ENCODE data around the gene RNF187.
"Not testable (repeated sequence)": the region's sequence is repeated elsewhere in the genome, so short reads cannot be mapped to it uniquely, and the experiment has no call there.

Gene RNF187

GRCh38 chr1:228460821-228461220 lies 26.4 kb upstream of the RNF187 start:
- DNase-seq: no peak

DNA sequence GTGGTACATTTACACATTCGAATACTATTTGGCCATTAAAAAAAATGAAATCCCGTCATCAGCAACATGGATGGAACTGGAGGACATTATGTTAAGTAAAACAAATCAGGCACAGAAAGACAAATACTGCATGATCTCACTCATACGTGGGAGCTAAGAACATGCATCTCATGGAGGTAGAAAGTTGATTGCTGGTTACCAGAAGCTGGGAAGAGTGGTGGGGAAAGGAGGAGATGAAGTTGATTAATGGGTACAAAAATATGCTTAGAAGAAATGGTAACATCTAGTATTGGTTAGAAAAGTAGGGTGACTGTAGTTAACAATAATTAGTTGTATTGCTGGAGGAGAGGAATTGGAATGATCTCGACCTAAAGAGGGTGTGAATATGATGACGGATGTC lies 24.6 kb upstream of the RNF187 start:
- DNase-seq: no peak

GRCh38 chr1:228463009-228463558 lies 24.1 kb upstream of the RNF187 start:
- no peak for DNase-seq

- DNase-seq: peak in 2 of 6 experiments; percentile 15 to 41
These were observed 23.4 kb upstream of the RNF187 start for GRCh38 chr1:228463559-228464455.

DNA sequence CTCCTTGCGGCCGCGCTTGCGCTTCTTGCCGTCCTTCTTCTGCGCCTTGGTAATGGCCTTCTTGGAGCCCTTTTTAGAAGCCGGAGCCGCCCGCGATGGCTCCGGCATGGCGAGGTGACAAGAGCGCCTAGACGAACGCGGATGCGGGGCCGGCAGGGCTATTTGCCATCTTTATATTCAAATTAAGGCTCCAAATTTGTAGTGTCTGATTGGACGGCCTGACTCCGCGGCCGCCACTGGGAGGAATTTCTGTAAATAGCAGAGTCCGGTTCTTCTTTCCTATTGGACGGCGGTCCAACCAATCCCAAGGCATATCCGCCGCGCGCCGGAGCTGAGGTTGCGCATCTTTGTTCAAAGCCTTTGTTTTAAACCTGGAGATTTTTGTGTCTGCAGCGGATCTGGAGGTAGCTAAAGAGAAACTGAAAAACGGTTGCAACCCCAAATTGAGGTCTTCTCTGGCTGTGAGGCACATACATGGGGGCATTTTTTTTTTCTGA lies 22.6 kb upstream of the RNF187 start:
- DNase-seq: peak; percentile 81 to 90 (median 85)

DNA sequence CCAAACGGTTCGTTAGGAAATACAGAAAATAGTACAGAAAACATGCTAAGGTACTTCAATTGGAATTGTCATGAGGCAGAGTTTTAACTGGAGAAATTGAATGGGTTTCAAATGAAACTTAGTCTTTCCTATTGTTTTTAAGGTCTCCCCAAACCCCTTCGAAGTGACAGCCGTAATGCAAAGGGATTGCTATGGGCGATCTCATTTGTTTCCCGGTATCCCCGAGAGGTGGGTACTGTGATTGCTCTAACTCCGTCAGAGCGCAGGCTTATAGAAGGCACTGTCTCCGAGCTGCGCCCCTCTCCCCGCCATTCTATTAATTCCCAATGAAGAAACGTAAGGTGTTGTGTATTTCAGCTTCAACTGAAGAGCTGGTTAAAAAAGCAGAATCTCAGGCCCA lies 22.0 kb upstream of the RNF187 start:
- no peak for DNase-seq

- no peak for DNase-seq
These were observed 21.5 kb upstream of the RNF187 start for GRCh38 chr1:228465571-228466146.

DNA sequence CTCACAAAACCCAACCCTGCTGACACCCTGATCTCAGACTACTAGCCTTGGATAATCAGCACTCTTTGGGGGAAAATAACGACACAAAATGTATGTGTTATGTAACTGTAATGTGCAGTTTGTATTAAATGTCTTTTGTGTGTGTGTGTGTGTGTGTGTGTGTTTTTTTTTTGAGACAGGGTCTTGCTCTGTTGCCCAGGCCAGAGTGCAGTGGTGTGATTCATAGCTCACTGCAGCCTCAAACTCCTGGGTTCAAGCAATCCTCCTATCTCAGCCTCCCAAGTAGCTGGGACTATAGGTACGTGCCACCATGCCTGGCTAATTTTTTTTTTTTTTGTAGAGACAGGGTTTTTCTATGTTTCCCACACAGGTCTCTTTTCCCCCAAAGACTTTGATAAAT lies 19.0 kb upstream of the RNF187 start:
- not testable (repeated sequence) for DNase-seq

DNA sequence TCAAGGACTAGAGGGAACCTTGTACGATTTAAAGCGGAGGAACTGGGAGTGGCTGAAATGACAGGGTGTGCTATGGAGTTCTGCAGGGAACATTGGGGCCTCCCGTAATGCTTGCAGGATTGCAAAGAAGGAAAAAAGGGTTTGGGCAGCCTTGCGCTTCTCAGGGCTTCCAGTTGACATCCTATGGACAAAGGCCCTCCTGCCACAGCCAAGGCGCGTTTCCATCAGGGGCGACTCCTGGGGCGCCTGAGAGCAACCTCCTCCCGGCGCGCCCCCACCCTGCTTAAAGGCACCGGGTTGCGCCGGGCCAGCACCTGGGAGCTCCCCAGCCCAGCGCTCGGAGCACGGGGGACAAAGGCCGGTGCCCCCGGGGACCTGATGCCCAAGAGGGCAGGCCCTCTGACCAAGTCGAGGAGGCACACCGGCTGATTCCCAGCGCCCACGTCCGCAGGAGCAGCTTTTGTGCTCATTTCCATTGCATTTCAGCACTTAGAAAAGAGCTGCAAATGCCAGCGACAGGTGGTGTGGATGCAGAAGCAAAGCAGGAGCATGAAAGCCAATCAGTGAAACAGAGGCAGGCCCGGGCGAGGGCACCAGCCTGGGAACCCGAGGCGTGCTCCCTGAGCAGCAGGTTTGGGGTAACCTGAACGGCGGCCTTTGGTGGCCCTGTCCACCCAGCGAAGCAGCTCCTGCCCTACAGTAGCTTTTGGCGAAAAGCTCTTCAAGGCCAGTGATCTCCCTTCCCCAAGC lies 17.6 kb upstream of the RNF187 start:
- DNase-seq: no peak

- DNase-seq: no peak
These were observed 15.9 kb upstream of the RNF187 start for GRCh38 chr1:228471154-228471761.

GRCh38 chr1:228471762-228472398 lies 15.3 kb upstream of the RNF187 start:
- DNase-seq: no peak

DNA sequence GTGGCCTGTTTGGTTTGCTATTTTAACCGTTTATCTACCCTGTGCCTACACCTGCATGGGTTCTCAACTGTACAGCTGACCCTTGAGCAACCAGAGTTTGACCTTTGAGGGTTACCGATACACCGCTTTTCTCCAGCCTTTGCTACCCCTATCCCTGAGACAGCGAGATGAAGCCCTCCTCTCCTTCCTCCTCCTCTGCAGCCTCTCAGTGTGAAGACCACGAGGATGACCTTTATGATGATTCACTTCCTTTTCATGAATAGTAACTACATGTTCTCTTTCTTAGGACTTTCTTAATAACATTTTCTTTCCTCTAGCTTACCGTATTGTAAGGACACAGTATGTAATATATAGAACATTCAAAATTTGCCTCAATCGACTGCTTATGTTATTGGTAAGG lies 14.5 kb upstream of the RNF187 start:
- DNase-seq: no peak

- DNase-seq: no peak
These were observed 12.7 kb upstream of the RNF187 start for GRCh38 chr1:228474507-228474906.

DNA sequence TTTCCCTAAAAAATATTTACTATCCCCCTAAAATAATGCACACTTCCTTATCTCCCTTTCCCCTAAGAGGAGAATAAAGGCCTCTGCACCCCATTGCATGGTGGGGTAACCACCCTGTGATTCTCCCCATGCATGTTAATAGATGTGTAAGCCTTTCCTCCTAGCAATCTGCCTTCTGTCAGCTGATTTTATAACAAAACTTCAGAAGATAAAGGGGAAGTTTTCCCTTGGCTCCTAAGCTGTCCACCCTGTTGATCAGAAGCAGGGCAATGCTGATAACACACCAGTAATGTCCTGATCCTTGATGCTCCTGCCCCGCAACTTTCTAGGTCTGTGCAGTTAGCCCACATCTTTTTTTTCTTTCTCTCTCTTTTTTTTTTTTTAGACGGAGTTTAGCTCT lies 11.4 kb upstream of the RNF187 start:
- no peak for DNase-seq

GRCh38 chr1:228477263-228477662 lies 9.9 kb upstream of the RNF187 start:
- DNase-seq: no peak

GRCh38 chr1:228478326-228478725 lies 8.9 kb upstream of the RNF187 start:
- DNase-seq: no peak

DNA sequence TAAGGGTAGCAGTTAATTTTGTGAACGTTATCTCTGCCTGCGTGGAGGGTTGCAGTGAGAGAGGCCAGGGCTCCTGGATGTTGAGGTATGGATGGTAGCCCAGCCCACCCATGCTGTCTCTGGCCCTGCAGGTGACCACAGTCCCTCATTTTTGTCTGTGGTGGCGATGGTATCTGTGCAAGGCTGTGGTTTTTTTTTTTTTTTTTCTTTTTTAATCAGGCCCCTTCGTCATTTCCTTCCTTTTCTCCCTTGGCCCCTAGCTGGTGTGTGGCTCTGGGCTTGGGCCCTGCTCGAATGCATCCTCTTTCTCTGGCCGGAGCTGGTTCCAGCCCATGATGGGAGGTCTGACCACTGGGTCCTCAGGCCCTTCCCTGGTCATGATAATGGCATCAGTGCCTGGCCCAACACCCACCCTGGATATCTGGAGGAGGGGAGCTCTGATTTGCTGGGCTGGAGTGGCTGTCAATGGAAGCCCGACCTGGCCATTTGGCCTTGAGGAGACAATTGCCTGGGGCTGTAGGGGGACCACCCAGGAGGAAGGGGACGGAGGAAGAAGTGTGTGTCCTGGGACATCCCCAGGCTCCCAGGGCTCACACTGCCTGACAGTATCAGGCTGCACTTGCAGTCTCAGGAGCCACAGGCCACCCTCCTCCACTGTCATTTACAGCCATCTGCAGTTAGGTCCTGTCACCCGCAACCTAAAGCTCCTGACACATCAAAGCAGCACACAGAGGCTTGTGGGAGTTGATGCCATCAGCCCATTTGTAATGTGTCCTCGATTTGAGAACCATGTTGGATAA lies 8.1 kb upstream of the RNF187 start:
- DNase-seq: no peak

GRCh38 chr1:228483789-228484188 lies 3.4 kb upstream of the RNF187 start:
- DNase-seq: no peak

DNA sequence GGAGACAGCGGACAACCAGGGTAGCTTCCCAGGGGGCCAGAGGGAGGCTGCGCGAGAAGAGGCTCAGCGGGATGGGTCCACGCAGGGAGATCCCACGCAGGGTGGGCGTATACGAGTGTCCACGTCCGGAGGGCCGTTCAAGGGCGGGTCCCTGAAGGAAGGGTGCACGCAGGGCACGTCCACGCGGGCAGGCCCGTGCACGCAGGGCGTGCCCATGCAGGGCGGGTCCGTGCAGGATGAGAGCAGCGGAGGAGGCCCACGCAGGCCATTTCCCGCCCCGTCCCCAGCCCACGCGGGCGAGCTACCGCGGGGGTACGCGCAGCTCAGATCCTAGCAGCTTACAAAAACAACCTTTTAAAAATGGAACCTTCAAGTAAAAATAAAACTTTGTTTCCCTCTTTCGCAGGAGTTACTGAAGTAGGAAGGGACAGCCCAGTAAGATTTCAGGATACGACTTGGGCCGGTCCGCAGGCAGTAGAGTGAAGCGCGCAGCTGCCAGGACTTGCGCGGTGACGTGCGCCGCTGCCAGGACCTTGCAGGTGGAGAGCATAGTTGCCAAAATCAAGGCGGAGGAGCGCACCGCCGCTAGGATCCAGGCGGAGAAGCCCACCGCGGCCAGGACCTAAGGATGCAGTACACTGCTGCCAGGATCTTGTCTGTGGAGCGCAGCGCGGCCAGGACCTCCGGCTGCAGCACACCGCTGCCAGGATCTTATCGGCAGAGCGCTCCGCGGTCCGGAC lies 416 bp upstream of the RNF187 start:
- DNase-seq: peak; percentile 63 to 98 (median 87)

- no peak for DNase-seq
These were observed 1.1 kb downstream of the RNF187 start for GRCh38 chr1:228488125-228488817.

Data from stimulated activated naive CD4-positive, alpha-beta T cell (primary cell).